ENCODE results near the gene NMRAL1.
A peak's percentile ranks its signal among the peaks of the same experiment; 100 is the strongest.

NMRAL1 gene

GRCh38 chr16:4465977-4466779 is 8.2 kb downstream of the NMRAL1 start:
- DNase-seq (ENCODE audit: low spot score): no peak

DNA sequence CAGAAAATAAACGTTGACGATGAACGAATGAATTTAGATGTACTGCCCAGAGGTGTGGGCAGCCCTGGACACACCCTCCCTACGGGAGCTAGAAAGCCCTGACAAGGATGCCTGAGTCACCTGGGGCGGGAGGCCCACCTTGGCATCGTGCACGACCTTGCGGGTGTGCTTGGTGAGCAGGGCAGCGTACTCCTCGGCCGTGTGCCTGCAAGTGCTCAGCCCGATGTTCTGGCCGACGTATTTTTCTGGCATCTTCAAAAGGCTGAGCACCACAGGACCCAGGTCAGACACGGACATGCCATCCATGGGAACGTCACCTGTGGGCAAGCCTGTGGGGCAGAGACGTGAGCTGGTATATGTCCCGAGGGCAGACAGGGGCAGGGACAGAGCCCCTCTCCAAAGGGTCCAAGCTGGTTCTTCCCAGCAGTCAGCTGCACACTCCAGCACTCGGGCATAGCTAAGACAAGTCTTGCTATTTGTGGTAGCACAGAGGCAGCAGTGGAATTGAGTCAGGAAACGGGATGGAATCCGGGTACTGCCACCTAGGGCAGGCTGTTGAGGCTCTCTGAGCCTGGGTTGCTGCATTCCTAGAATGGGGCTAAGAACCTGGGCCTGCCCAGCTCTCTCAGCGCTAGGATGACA is 10.8 kb downstream of the NMRAL1 start:
- DNase-seq (ENCODE audit: low spot score): no peak

- peak; percentile 70 for DNase-seq (ENCODE audit: low spot score)
These were observed 13.0 kb downstream of the NMRAL1 start for GRCh38 chr16:4461250-4462085.

GRCh38 chr16:4460936-4461249 is 13.5 kb downstream of the NMRAL1 start:
- peak; percentile 40 for DNase-seq (ENCODE audit: low spot score)

DNA sequence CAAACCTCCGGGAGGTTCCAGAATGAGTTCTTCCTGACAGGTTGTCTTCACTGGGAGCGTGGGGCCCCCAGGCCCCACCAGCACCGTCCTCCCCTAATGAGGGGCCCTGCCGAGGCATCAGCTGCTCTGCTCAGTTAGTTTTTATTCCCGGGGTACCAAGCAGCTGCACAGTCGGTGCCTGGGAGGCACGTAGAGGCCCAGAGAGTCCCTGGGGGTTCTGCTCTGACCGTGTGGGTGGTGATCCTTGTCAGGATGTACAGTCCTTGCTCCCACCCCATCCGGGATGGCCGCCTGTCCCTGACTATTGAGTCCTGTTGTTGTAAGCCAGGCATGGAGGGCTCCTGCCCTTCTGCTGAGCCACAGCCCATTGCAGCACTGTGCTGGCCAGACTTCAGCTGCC is 18.5 kb downstream of the NMRAL1 start:
- DNase-seq (ENCODE audit: low spot score): no peak

DNA sequence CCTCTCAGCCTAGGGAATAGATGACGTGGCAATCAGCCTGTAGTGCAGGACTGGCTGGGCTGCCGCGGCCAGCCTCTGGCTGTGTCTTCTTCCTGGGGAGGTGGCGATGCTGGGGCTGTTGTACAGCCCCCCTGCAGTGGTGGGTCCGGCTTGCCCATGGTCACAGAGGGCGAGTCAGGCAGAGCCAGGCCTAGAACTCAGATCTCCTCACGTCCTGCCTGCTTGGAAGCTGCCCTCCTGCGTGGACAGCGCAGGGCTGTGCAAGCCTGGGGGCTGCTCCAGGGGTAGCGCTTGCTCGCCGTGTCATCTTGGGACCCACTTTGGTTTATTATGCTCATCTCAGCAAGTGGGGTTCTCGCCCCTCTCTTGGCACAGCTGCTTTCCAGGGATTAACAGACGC is 19.3 kb downstream of the NMRAL1 start:
- no peak for DNase-seq (ENCODE audit: low spot score)

GRCh38 chr16:4454623-4455022 is 19.8 kb downstream of the NMRAL1 start:
- no peak for DNase-seq (ENCODE audit: low spot score)

DNA sequence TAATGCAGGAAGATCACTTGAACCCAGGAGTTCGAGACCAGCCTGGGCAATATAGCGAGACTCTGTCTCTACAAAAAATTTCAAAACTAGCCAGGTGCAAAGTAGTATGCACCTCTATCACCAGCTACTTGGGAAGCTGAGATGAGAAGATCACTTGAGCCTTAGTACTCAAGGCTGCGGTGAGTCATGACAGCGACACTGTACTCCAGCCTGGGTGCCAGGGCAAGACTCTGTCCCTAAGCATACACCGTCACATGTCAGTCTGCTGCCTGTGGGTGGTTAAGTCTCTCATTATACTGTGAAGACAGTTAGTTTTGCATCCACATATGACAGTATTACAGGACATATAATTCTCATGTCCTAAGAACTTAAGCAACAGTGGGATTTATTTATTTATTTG is 21.8 kb downstream of the NMRAL1 start:
- DNase-seq (ENCODE audit: low spot score): no peak

GRCh38 chr16:4450931-4451519 is 23.4 kb downstream of the NMRAL1 start:
- no peak for DNase-seq (ENCODE audit: low spot score)

DNA sequence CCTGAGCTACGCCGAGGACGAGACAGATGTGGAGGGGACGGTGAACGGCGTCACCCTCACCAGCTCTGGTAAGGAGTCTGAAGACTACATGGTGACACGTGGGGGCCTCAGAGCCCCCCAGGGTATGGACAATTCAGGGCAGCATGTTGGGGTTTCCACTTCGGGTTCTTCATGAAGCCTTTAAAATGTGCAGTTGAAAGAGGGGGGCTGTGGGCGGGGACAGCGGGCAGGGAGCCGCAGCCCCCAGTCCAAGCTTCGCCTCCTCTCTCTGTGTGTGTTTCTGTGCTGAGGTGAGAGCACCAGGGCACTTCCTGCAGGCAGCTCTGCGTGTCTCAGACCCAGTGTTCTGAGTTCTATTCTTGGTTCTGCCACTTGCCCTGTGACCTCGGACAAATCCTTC is 24.0 kb downstream of the NMRAL1 start:
- no peak for DNase-seq (ENCODE audit: low spot score)

GRCh38 chr16:4443986-4444385 is 30.4 kb downstream of the NMRAL1 start:
- DNase-seq (ENCODE audit: low spot score): no peak

GRCh38 chr16:4443271-4443670 is 31.2 kb downstream of the NMRAL1 start:
- DNase-seq (ENCODE audit: low spot score): no peak

GRCh38 chr16:4442371-4442770 is 32.1 kb downstream of the NMRAL1 start:
- DNase-seq (ENCODE audit: low spot score): no peak

DNA sequence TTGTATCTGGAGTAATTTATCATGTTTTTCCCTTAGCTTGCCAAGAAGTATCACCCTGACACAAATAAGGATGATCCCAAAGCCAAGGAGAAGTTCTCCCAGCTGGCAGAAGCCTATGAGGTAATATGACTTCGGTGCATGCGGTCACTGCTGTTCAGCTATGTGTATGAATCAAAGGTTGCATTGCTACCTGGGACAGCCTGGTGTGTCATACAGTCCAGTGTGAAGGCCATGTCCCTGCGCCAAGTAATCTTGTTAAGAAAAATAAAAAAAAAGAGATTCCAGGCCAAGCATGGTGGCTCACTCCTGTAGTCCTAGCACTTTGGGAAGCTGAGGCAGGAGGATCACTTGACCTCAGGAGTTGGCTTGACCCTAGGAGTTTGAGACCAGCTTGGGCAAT is 37.1 kb downstream of the NMRAL1 start:
- DNase-seq (ENCODE audit: low spot score): no peak

- DNase-seq (ENCODE audit: low spot score): no peak
These were observed 38.9 kb downstream of the NMRAL1 start for GRCh38 chr16:4435337-4436067.

DNA sequence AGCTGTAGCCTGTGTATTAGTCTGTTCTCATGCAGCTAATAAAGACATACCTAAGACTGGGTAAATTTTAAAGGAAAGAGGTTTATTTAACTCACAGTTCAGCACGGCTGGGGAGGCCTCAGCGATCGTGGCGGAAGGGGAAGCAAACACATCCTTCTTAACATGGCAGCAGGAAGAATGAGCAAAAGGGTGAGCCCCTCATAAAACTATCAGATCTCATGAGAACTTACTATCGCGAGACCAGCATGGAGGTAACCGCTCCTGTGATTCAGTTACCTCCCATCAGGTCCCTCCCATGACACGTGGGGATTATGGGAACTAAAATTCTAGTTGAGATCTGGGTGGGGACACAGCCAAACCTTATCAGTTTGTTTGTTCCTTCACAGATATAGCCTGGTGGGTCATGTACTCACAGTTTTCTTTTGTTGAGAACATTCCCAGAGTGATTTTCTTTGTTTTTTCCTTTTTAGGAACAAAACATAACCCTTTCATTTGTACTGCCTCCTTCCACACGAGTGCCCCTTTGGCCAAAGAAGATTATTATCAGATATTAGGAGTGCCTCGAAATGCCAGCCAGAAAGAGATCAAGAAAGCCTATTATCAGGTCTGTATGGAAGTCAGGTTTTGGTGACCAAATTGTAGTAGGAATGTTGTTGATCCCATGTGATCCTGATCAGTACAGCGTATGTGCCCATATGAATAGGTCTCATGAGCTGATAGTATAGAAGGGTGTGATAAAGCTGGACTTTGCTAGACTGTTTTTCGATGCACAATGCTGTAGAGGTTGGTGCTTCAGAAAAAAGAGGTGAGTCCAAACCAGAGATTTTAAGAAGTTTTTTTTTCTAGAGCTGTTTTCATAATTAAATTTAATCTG is 40.3 kb downstream of the NMRAL1 start:
- DNase-seq (ENCODE audit: low spot score): no peak

- no peak for DNase-seq (ENCODE audit: low spot score)
These were observed 41.2 kb downstream of the NMRAL1 start for GRCh38 chr16:4433228-4433627.

DNA sequence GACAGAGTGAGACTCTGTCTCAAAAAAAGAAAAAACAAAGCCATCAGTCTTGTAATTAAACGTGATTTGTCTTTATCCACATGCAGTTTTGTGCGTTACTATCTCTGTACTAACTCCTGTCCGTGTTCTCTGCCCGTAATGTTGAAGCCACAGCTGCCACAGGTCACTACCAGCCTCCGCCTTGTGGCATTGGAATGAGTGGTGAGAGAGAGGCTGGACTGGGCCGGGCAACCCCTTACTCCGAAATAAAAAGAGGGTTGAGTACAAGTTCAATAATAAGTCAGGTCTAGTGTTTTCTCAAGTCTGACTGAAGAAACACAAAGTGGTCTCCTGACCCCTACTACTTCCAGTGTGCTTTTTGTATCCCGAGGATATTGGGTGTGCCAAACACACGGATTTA is 43.4 kb downstream of the NMRAL1 start:
- DNase-seq (ENCODE audit: low spot score): no peak

DNA sequence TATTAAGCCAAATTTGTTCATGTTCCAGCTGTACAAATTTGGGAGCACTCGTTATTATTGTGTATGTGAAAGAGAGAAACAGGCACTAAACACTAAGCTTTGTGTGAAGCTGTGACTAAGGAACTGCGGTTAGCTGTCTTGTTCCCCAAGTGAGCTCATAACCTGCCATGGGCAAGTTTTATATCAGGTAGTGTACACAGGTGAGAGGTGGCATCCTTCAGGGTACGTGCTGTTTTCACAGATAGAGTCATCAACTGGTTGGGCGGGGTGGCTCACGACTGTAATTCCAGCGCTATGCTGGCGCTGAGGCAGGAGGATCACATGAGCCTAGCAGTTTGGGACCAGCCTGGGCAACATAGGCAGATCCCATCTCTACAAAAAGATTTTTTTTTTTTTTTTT is 45.9 kb downstream of the NMRAL1 start:
- DNase-seq (ENCODE audit: low spot score): no peak

DNA sequence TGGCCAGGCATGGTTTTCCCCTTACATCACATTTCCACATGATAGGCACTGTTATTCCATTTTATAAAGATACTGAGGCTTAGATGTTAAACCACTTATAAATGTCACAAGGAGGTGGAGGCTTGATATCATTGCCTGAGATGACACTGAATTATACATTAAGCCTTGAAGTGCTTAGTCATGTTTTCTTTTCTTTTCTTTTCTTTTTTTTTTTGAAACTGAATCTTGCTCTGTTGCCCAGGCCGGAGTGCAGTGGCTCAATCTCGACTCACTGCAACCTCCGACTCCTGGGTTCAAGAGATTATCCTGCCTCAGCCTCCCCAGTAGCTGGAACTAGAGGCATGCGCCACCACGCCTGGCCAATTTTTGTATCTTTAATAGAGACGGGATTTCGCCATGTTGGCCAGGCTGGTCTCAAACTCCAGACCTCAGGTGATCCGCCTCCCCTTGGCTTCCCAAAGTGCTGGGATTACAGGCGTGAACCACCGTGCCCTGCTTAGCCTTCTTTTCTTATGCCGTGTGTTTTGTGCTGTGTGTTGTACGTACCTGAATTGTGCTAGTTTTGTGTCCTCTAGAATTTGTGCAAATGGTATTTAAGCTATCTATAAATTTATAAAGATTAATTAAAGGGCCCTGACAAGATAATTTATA is 47.6 kb downstream of the NMRAL1 start:
- no peak for DNase-seq (ENCODE audit: low spot score)

Measured in pons (tissue), 1 donor.